Measurements from ENCODE around the gene ATAD3A.

The ATAD3A gene

DNA sequence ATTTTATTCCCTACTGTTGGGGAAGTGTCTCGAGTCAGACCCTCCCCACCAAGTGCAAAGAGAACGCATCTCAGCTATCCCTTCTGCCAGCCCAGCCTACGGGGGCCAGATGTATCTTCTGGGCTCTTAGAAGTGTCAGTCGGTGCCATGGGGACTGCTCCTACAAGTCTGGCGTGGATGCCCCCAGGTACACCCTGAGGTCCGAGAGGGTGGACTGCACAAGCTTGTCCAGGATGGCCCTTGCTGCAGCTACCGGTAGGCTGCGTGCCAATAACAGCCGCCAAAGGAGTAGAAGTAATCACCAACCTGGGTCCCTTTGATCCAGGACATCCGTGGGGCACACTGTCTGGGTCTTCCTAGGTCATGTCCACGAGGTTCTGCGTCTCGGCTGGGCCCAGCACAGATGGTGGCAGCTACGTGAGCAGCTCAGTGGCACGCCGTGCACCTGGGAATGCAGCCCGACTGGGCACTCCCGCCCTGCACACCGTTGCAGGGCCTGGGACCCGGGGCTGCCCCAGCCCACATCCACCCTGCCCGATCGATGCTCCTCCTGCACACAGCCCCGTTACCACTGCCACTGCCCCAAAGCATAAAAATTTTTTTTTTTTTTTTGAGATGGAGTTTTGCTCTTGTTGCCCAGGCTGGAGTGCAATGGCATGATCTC, 71.5 kb downstream of the ATAD3A start:
- H3K9me3 ChIP-seq (ENCODE audit: insufficient read depth, low read length) = no peaks in the 10 kb centered on the region
- no peaks in the 10 kb centered on the region for H3K9me2 ChIP-seq (replicated peaks; ENCODE audit: insufficient read depth, low read length)
- H3K4me2 ChIP-seq (ENCODE audit: low read depth, low read length, poor library complexity, severe bottlenecking) = no peak overlapping the region
- H3K36me3 ChIP-seq (ENCODE audit: low read length) = no peaks in the 10 kb centered on the region
- H4K20me1 ChIP-seq (ENCODE audit: low read depth, low read length) = no peaks in the 10 kb centered on the region
- no peak overlapping the region for H2AFZ ChIP-seq (ENCODE audit: low read depth, low read length, severe bottlenecking)
- H3K79me2 ChIP-seq (ENCODE audit: insufficient read depth, low read length) = no peaks in the 10 kb centered on the region
- no peaks in the 10 kb centered on the region for H3K27me3 ChIP-seq (ENCODE audit: low read length)
- no peak overlapping the region for H3K27ac ChIP-seq (ENCODE audit: low read depth, low read length)
- TF ChIP-seq EZH2phosphoT487 (conservative IDR thresholded peaks at IDR 0.05; ENCODE audit: low read length) (no peak), CTCF (IDR thresholded peaks at IDR 0.05; ENCODE audit: insufficient read depth, low read length, poor library complexity, severe bottlenecking) (no peak)
- H3K4me3 ChIP-seq (ENCODE audit: insufficient read depth, low read length, poor library complexity, severe bottlenecking) = no peak overlapping the region
- no peaks in the 10 kb centered on the region for H3F3A ChIP-seq (ENCODE audit: insufficient read depth)
- H3K9ac ChIP-seq (ENCODE audit: low read length) = no peak overlapping the region

Data from SU-DHL-6 (cell line).